ENCODE results near the gene PCDHGB2. TPM values are rescaled to one million over a fixed set of nuclear protein-coding genes. Genes with fewer than 3 reads are reported as not detected.

Gene PCDHGB2
- total RNA-seq = 1 to 10 TPM; 2.1 to 5.3 (median 3.8) TPM

GRCh38 chr5:141359790-141360426 lies at the start of gene PCDHGB2:
Gene PCDHGB2, plus strand, starts transcription at chr5:141359994. Its CDS starts 142 bp downstream, at chr5:141360136.
- TF ChIP-seq CTCF (IDR thresholded peaks at IDR 0.05; ENCODE audit: low read depth) = no peak

- no peak for TF ChIP-seq CTCF (IDR thresholded peaks at IDR 0.05; ENCODE audit: low read depth)
Measured at GRCh38 chr5:141313711-141314110, 46.1 kb upstream of the PCDHGB2 start.

GRCh38 chr5:141319202-141319601 lies 40.6 kb upstream of the PCDHGB2 start:
- TF ChIP-seq CTCF (IDR thresholded peaks at IDR 0.05; ENCODE audit: low read depth) = no peak

GRCh38 chr5:141319699-141320098 lies 40.1 kb upstream of the PCDHGB2 start:
- no peak for TF ChIP-seq CTCF (IDR thresholded peaks at IDR 0.05; ENCODE audit: low read depth)

- no peak for TF ChIP-seq CTCF (IDR thresholded peaks at IDR 0.05; ENCODE audit: low read depth)
Measured at GRCh38 chr5:141320225-141321169, 39.3 kb upstream of the PCDHGB2 start, which contains the start of gene TAF7. Gene TAF7, minus strand, starts transcription at chr5:141320784. Its CDS starts 740 bp downstream, at chr5:141320044.

GRCh38 chr5:141322261-141322660 lies 37.5 kb upstream of the PCDHGB2 start:
- no peak for TF ChIP-seq CTCF (IDR thresholded peaks at IDR 0.05; ENCODE audit: low read depth)

Data from subcutaneous adipose tissue (tissue), 4 donors.